ENCODE results near the gene PLD1.

Gene PLD1

GRCh38 chr3:171774521-171774920 is 35.8 kb downstream of the PLD1 start:
- H3K4me3 ChIP-seq (ENCODE audit: low read depth, low read length), result no peak overlapping the region
- TF ChIP-seq, protein P1, sequence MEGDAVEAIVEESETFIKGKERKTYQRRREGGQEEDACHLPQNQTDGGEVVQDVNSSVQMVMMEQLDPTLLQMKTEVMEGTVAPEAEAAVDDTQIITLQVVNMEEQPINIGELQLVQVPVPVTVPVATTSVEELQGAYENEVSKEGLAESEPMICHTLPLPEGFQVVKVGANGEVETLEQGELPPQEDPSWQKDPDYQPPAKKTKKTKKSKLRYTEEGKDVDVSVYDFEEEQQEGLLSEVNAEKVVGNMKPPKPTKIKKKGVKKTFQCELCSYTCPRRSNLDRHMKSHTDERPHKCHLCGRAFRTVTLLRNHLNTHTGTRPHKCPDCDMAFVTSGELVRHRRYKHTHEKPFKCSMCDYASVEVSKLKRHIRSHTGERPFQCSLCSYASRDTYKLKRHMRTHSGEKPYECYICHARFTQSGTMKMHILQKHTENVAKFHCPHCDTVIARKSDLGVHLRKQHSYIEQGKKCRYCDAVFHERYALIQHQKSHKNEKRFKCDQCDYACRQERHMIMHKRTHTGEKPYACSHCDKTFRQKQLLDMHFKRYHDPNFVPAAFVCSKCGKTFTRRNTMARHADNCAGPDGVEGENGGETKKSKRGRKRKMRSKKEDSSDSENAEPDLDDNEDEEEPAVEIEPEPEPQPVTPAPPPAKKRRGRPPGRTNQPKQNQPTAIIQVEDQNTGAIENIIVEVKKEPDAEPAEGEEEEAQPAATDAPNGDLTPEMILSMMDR (IDR thresholded peaks at IDR 0.05; ENCODE audit: borderline replicate concordance, insufficient read depth, low read depth, low read length), result no peak

DNA sequence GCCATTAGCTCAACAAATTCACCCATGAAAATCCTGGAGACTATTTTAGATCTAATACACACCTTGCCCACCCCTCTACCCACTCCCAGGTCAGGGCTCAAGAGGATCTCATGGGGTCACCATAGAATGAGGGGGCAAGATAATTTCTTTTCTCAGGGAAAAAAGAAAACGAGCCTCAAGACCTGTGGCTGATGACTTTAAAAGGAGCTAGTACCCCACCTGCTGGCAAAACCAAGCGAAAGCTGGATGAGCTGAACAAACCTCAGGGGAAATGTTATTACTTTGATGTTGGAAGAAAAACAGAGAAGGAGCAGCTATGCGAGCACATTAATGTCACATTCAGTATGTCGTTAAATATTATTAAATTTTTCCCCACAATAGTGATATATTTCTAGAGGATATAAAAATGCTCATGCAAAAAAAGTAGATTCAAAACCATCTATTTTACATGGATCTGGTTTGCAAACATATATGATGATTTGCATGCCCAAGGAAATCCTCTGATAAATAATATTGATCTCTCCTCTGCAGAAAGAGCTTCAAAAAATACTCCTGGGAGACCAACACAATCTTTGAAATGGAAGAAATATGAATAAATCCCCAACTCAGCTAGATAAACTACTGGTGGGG is 37.7 kb downstream of the PLD1 start:
- H3K4me3 ChIP-seq (ENCODE audit: low read depth, low read length), result no peak overlapping the region
- TF ChIP-seq, protein P1 (IDR thresholded peaks at IDR 0.05; ENCODE audit: borderline replicate concordance, insufficient read depth, low read depth, low read length), result peak; percentile 56

GRCh38 chr3:171770689-171771620 is 39.3 kb downstream of the PLD1 start:
- no peak overlapping the region for H3K4me3 ChIP-seq (ENCODE audit: low read depth, low read length)
- TF ChIP-seq, protein P1 (IDR thresholded peaks at IDR 0.05; ENCODE audit: borderline replicate concordance, insufficient read depth, low read depth, low read length), result no peak

GRCh38 chr3:171769461-171769860 is 40.8 kb downstream of the PLD1 start:
- TF ChIP-seq, protein P1 (IDR thresholded peaks at IDR 0.05; ENCODE audit: borderline replicate concordance, insufficient read depth, low read depth, low read length), result no peak
- no peak overlapping the region for H3K4me3 ChIP-seq (ENCODE audit: low read depth, low read length)

GRCh38 chr3:171768986-171769385 is 41.3 kb downstream of the PLD1 start:
- H3K4me3 ChIP-seq (ENCODE audit: low read depth, low read length), result no peak overlapping the region
- TF ChIP-seq, protein P1 (IDR thresholded peaks at IDR 0.05; ENCODE audit: borderline replicate concordance, insufficient read depth, low read depth, low read length), result no peak

DNA sequence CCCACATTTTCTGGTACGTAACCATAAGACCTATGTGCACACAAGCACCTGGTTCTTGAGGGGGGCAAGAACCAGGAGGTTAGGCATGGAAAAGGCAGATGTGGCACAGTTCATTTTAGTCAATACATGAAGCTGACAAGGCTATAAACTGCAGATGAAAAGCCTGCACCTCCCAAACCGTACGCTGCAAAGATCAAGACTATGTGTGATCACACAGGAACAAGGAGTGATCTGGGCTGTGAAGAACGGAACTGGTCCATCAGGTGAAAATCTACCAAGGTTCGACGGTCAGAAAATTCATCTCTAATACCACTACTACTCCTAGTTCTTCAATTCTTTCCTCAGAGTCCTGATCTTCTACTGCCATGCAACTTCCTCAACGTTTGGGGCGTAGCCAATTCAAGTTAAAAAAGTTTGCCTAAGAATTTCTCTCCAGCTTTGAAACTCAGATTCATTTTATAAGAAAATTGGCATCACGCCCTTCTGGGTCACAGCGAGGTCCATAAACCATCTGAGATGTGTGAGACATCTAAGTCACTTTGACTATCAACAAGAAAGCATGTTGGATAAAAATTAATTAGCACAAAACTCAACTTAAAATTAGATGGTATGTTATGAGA is 41.9 kb downstream of the PLD1 start:
- H3K4me3 ChIP-seq (ENCODE audit: low read depth, low read length), result no peak overlapping the region
- TF ChIP-seq, protein P1 (IDR thresholded peaks at IDR 0.05; ENCODE audit: borderline replicate concordance, insufficient read depth, low read depth, low read length), result no peak

Measured in GM12875 (cell line).